Activated CD8-positive, alpha-beta memory T cell treated with anti-CD3 and anti-CD28 coated beads for 1 hour (primary cell): ENCODE data around the gene KY.

Experiments
- DNase-seq, 2 donors: peaks; one replicate each; pipeline ENCODE4 v3.0.0-alpha.2; 2020; ENCODE audit warnings: low read depth in 1 of 2; ENCODE audit errors: extremely low read depth in 1 of 2

KY gene

GRCh38 chr3:134645515-134645914 lies 5.3 kb downstream of the KY start:
- no peak for DNase-seq

GRCh38 chr3:134644731-134645514 lies 5.9 kb downstream of the KY start:
- DNase-seq: no peak

DNA sequence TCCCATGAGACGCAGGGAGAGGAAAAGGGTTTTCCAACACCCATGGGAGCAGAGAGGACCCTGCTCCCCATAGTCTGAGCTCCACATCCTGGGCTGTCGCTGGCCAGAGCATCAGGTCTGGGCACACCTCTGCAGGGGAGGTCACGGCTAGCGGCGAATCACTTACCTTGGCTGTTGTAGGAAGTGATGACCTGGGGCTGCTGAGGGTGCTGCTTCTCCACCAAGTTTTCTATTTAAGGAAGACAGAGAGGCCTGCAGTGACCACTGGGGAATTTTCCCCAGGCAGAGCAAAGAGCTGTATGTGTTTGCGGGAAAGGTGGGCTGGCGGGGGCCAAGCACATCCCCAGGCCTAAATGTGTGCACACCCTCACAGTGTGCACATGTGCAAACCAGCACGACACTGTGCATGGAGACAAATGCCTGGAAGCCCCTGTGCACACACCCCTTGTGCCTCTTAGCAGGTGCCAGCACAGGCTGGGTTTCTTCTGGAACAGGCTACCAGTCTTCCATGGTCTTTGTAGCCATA lies 7.6 kb downstream of the KY start:
- DNase-seq: no peak

GRCh38 chr3:134642445-134643149 lies 8.2 kb downstream of the KY start:
- DNase-seq: no peak

DNA sequence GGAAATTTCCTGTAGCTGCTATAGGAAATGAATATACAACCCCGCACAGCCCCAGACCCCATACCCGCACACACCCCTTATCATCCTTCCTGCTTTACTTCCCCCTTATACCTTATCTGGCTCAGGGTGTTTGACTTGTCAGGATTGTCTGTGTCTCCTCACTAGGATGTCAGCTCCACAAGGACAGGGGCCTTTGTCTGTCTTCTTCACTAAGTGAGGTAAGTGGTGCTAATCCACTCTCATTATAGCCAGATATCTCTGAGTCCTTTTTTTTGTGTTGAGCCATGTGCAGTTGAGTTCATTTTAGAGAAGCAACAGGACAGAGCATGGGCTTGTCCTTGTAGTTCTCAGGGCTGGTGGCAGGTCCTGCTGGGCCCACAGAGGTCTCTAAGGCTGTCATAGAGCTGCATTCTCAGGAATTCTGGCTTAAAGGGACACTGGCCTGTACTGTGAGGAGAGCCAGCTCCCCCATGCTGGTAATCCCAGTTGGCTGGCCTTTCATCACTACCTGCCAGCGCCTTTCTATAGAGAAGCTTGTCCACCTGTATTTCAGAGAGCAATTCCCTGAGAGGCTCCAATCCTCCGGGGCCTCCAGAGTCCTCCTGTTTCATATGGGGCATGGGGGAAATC lies 9.0 kb downstream of the KY start:
- DNase-seq: no peak

DNA sequence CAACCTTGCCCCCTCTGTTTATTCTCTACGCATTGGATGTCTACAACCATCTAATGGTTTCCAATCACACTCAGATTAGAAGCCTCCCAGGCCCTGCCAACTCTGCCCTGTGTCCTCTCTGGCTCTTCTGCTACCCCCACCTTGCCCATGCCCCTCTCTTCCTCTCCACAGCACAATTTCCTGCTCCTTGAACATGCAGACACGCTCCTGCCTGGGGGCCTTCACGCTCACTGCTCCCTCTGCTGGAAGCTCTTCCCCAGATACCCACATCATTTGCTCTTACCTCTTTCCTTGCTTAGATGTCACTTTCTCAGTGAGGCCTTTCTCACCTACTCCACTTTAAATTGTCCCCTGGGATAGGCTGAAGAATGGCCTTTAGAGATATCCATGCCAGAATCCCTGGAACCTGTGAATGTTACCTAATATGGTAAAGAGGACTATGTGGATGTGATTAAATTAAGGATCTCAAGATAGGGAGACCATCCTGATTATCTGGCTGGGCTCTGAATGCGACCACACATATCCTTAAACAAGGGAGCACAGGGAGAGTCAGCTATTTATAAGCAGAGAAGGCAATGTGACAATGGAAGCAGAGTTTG lies 9.9 kb downstream of the KY start:
- no peak for DNase-seq

GRCh38 chr3:134640378-134640777 lies 10.4 kb downstream of the KY start:
- no peak for DNase-seq

DNA sequence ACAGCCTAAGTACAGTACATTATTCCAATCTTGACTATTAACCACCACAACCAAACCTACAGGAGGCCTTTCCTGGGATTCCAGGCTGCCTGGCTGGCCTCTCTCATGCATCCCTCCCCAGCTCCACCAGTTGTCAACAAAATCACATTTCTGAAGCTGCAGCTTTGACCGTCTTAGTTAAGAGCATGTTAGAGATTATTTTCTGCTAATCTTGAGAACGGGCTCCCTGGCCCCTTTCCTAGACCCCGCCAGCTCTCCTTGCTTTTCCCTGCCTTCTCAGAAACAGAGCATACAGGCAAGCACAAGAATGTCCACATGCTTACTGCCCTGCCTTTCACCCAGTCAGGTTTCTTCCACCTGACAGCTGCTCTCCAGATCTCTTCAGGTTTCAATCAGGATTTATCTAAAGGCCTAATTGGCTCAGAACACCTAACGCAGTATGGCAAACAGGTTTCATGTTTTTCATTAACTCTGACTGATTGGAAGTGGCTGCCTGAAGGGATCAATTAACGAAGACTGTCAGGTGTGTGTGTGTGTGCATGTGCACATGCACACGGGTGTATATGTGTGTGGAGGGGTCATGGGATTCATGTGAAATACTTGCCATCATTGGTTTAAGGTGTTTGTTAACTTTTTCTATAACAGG lies 12.3 kb downstream of the KY start:
- no peak for DNase-seq

DNA sequence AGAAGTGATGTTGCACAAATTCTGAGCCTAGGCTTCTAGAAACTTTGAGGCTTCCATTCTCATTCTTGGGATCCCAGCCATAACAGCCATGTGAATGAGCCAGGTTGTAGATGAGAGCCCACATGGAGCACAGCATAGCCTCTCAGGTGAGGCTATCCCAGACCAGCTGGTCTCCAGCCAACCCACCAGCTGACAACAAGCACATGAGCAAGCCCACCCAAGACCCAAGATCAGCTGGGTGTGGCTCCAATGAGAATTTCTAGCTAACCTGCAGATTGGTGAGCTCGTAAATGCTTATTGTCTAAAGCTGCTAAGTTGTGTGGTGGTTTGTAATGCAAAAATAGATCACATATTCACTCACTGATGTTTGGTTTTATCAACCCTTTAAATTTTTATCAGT lies 14.4 kb downstream of the KY start:
- no peak for DNase-seq

DNA sequence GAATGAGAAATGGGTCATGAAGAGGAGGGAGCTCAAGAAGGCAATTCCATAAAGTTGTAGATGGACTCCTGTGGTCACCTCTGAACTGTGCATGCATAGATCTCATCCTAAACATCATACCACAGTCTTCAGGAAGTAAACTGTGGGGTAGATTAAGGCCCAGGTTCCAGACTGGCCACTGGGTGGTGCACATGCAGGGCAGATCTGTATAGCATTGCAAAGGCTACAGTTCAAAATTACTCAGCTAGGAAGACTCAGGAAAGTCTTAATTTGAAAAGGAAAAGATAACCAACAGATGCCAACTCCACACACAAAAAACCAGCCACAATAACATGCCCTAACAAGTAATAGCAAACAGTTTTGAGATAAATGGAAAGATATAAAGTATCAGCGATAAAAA lies 20.3 kb downstream of the KY start:
- DNase-seq: no peak

- no peak for DNase-seq
These were observed 21.9 kb downstream of the KY start for GRCh38 chr3:134628884-134629283.

- no peak for DNase-seq
These were observed 23.0 kb downstream of the KY start for GRCh38 chr3:134627831-134628230.

GRCh38 chr3:134625885-134626741 lies 24.7 kb downstream of the KY start:
- DNase-seq: no peak

GRCh38 chr3:134625462-134625861 lies 25.4 kb downstream of the KY start:
- DNase-seq: no peak

- DNase-seq: no peak
These were observed 26.1 kb downstream of the KY start for GRCh38 chr3:134624537-134625287.

GRCh38 chr3:134623615-134624245 lies 27.1 kb downstream of the KY start:
- no peak for DNase-seq

GRCh38 chr3:134622806-134623365 lies 27.9 kb downstream of the KY start:
- no peak for DNase-seq

DNA sequence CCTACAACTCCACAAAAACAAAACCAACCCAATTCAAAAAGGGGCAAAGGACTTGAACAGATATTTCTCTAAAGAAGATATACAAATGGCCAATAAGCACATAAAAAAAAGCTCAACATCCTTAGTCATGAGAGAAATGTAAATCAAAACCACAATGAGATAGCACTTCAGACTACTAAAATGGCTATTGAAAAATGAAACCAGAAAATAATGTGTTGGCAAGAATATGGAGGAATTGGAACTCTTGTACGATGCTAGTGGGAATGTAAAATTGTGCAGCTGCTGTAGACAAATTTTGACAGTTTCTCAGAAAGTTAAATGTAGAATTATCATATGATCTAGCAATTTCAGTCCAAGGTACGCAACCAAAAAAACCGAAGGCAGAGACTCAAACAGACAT lies 29.0 kb downstream of the KY start:
- no peak for DNase-seq
